KMS-11 (cell line): Measurements from ENCODE around the gene SUGCT.

Experiments used
- H2AFZ ChIP-seq: fragments of 200-600 bp; sonication (generic); 2 replicates; pipeline ENCODE4 v1.6.1; 2016; ENCODE audit warnings: antibody characterized with exemption, mixed run types, low read depth
- H3K27ac ChIP-seq: fragments of 200-600 bp; sonication (generic); 2 replicates; pipeline ENCODE4 v1.6.1; 2016; ENCODE audit warnings: mild to moderate bottlenecking, mixed run types
- H3K27me3 ChIP-seq: fragments of 200-600 bp; sonication (generic); 2 replicates; pipeline ENCODE4 v1.6.1; 2017; ENCODE audit warnings: mild to moderate bottlenecking, low read depth, mixed run types, moderate library complexity; ENCODE audit not compliant: insufficient read depth
- H3K36me3 ChIP-seq: fragments of 200-600 bp; sonication (generic); 2 replicates; pipeline ENCODE4 v1.6.1; 2017; ENCODE audit warnings: mild to moderate bottlenecking, mixed run types; ENCODE audit not compliant: insufficient read depth
- H3K4me1 ChIP-seq: fragments of 200-600 bp; sonication (generic); 2 replicates; pipeline ENCODE4 v1.6.1; 2016; ENCODE audit warnings: mild to moderate bottlenecking, low read depth, mixed run types; ENCODE audit not compliant: poor library complexity, severe bottlenecking
- H3K4me2 ChIP-seq: fragments of 200-600 bp; sonication (generic); 2 replicates; pipeline ENCODE4 v1.7.0; 2016; ENCODE audit warnings: mild to moderate bottlenecking, mixed run types
- H3K4me3 ChIP-seq: fragments of 200-600 bp; sonication (generic); IDR thresholded peaks from 2 replicates; pipeline ENCODE4 v1.6.1; 2017; ENCODE audit warnings: low read depth, low read length, mixed read lengths; ENCODE audit not compliant: insufficient read depth
- H3K79me2 ChIP-seq: fragments of 200-600 bp; sonication (generic); 2 replicates; pipeline ENCODE4 v1.6.1; 2016; ENCODE audit warnings: low read depth, mixed run types; ENCODE audit not compliant: insufficient read depth
- H3K9ac ChIP-seq: fragments of 200-600 bp; sonication (generic); 2 replicates; pipeline ENCODE4 v1.6.1; 2016; ENCODE audit warnings: mild to moderate bottlenecking, mixed run types
- H4K20me1 ChIP-seq: fragments of 200-600 bp; sonication (generic); 2 replicates; pipeline ENCODE4 v1.6.1; 2016; ENCODE audit warnings: mild to moderate bottlenecking, mixed run types; ENCODE audit not compliant: insufficient read depth
- TF ChIP-seq, protein P1 (sequence below): fragments of 200-600 bp; sonication (generic); conservative IDR thresholded peaks from 2 replicates; pipeline ENCODE4 v1.6.1; 2017; ENCODE audit warnings: low read depth, mild to moderate bottlenecking, antibody characterized with exemption, low read length, moderate library complexity, mixed read lengths

SUGCT gene

DNA sequence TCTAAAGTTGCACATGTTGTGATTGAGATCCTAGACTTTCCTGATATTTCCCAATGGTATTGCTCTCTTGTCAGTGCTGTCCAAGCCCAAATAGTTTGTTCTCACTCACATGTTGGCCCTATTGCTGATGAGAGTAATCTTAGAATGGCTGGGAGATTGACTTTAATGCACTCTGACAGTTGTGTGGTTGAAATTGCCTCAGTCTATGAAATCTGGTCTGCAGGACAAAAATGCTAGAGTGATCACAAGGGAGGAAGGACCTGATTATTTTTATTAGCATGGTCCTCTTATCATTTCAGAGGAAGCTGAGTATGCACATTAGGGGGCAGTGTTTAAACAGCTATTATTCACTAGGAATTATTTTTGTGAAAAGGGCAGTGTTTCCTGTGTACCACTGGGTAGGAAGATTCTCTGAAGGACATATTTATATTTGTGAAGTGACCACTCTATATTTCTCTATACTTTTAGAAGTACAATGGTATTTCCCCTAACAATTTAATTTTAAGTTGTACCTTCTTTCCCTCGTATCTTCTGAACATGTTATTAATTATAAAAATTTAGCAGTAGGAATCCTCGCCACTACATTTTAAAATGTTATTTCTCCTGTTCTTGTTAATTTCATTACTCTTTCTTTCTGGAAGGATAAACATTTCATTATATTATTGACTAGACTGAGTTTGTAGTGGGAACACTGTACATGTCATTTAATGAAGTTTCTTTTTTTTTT is 64.4 kb downstream of the SUGCT start:
- Histone ChIP-seq H3K27ac (no peak overlapping the region), H3K4me1 (no peaks in the 10 kb centered on the region), H2AFZ (no peak overlapping the region), H3K27me3 (no peaks in the 10 kb centered on the region), H3K36me3 (no peaks in the 10 kb centered on the region), H4K20me1 (no peaks in the 10 kb centered on the region), H3K4me3 (no peak overlapping the region), H3K9ac (no peak overlapping the region), H3K79me2 (no peaks in the 10 kb centered on the region), H3K4me2 (no peak overlapping the region)
- TF ChIP-seq, protein P1, sequence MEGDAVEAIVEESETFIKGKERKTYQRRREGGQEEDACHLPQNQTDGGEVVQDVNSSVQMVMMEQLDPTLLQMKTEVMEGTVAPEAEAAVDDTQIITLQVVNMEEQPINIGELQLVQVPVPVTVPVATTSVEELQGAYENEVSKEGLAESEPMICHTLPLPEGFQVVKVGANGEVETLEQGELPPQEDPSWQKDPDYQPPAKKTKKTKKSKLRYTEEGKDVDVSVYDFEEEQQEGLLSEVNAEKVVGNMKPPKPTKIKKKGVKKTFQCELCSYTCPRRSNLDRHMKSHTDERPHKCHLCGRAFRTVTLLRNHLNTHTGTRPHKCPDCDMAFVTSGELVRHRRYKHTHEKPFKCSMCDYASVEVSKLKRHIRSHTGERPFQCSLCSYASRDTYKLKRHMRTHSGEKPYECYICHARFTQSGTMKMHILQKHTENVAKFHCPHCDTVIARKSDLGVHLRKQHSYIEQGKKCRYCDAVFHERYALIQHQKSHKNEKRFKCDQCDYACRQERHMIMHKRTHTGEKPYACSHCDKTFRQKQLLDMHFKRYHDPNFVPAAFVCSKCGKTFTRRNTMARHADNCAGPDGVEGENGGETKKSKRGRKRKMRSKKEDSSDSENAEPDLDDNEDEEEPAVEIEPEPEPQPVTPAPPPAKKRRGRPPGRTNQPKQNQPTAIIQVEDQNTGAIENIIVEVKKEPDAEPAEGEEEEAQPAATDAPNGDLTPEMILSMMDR = no peak; the same call in 1 of the 2 replicates

DNA sequence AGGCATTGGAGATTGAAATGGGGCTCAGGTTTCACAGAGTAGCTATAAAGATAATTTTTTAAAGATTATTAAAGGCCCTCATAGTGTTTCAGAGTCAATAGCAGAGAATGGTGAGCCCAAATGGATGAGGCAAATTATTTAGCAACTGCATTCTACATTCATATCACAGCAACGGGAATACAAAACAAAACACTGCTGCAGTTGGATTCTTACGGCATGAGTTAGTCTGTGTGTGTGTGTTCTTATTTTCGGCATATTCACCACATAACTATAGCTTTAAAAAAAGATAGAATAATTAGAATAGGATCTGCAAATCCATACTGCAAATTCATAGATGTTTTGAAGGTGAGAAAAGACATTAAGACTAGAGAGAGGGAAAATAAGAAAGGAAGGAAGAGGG is 66.0 kb downstream of the SUGCT start:
- H3K9ac ChIP-seq = no peak overlapping the region
- H3K4me1 ChIP-seq = no peaks in the 10 kb centered on the region
- no peaks in the 10 kb centered on the region for H4K20me1 ChIP-seq
- TF ChIP-seq, protein P1 = no peak
- H3K36me3 ChIP-seq = no peaks in the 10 kb centered on the region
- H3K4me2 ChIP-seq = no peak overlapping the region
- H3K79me2 ChIP-seq = no peaks in the 10 kb centered on the region
- H2AFZ ChIP-seq = no peak overlapping the region
- no peak overlapping the region for H3K27ac ChIP-seq
- H3K4me3 ChIP-seq = no peak overlapping the region
- no peaks in the 10 kb centered on the region for H3K27me3 ChIP-seq

DNA sequence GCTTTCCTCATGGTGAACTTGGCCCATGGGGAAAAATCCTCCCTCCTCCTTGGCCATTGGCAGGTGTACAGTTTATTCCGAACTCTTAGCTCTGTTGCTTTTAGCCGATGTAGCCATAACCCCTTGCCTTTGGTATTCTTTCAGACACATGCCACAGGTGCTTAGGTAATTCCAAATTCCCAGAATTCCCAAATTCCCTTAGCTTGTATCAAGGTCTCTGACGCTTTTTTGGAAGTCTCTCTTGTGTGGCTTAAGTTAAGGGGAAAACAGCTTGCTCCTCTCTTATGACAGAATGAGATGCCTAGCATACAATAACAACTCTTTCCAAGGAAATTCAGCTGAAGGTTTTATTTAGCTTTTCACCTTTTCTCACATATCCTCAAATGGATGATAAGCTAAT is 68.0 kb downstream of the SUGCT start:
- Histone ChIP-seq H4K20me1 (no peaks in the 10 kb centered on the region), H2AFZ (no peak overlapping the region), H3K27ac (no peak overlapping the region), H3K4me3 (no peak overlapping the region), H3K27me3 (no peaks in the 10 kb centered on the region), H3K36me3 (no peaks in the 10 kb centered on the region), H3K4me1 (no peaks in the 10 kb centered on the region), H3K9ac (no peak overlapping the region), H3K79me2 (no peaks in the 10 kb centered on the region), H3K4me2 (no peak overlapping the region)
- TF ChIP-seq, protein P1 = no peak

DNA sequence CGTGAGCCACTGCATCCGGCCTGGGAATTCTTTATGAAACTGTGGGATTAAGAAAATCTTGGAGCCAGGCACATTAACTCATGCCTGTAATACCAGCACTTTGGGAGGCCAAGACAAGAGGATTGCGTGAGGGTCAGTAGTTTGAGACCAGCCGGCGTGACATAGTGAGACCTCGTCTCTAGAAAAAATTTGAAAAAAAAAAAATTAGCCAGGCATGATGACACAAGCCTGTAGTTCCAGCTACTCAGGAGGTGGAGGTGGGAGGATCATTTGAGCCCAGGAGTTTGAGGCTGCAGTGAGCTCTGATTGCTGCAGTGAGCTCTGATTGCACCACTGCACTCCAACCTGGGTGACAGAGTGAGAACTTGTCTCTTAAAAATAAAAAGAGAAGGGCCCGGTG is 69.8 kb downstream of the SUGCT start:
- Histone ChIP-seq H2AFZ (no peak overlapping the region), H3K27me3 (no peaks in the 10 kb centered on the region), H3K9ac (no peak overlapping the region), H3K36me3 (no peaks in the 10 kb centered on the region), H3K4me3 (no peak overlapping the region), H3K4me1 (no peaks in the 10 kb centered on the region), H3K4me2 (no peak overlapping the region), H3K27ac (no peak overlapping the region), H3K79me2 (no peaks in the 10 kb centered on the region), H4K20me1 (no peaks in the 10 kb centered on the region)
- TF ChIP-seq, protein P1 = no peak
